Measurements from ENCODE around the gene BCAM. TPM values are rescaled to one million over a fixed set of nuclear protein-coding genes. Genes with fewer than 3 reads are reported as not detected.

Gene BCAM
- total RNA-seq, 2 experiments from 2014 or later, result not detected

DNA sequence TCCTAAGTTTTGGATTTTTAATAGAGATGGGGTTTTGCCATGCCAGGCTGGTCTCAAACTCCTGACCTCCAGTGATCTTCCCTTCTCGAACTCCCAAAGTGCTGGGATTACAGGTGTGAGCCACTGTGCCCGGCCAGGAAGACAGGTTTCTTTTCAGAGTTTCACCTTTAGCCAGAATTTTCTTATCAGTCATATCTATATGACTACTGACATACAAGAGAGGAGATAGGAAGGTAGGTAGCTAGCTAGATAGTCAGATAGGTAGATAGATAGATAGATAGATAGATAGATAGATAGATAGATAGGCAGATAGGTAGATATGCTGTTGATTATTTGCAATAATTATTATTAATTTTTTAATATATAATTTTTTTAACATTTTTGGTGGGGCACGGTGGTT, 23.6 kb upstream of the BCAM start:
- CTCF ChIA-PET, result interaction anchor here (1.6 to 2.9 kb wide), 4 partner anchors 15 to 62 kb away, joined by 4 to 20 read pairs (median 4); no protein-coding TSS in a partner anchor
- Histone ChIP-seq H3K36me3 (ENCODE audit: insufficient read depth, low read length) (no peaks in the 10 kb centered on the region), H3K4me3 (ENCODE audit: low read length) (no peak overlapping the region), H3K9me3 (ENCODE audit: control insufficient read depth in 1 of 2, insufficient read depth in 1 of 2, low read length in 2 of 2) (no peaks in the 10 kb centered on the region), H3K27ac (ENCODE audit: low read depth in 1 of 2, low read length in 2 of 2) (no peak overlapping the region), H3K27me3 (ENCODE audit: control insufficient read depth in 1 of 2, insufficient read depth in 2 of 2, low read length in 2 of 2) (peaks cover 0 to 2% of the 10 kb centered on the region in 2 experiments), H3K4me1 (ENCODE audit: insufficient read depth, low read length) (peaks cover 7% of the 10 kb centered on the region)
- H3K4me3 Mint-ChIP-seq, result no peak overlapping the region
- H3K4me1 Mint-ChIP-seq (ENCODE audit: low read depth), result peaks cover 6% of the 10 kb centered on the region
- H3K9me3 Mint-ChIP-seq, result no peaks in the 10 kb centered on the region
- no peak overlapping the region for H3K27ac Mint-ChIP-seq
- intact Hi-C loops (cut with DNase I, micrococcal nuclease), result no loop called here
- DNase-seq, result no peak
- TF ChIP-seq, protein P1, sequence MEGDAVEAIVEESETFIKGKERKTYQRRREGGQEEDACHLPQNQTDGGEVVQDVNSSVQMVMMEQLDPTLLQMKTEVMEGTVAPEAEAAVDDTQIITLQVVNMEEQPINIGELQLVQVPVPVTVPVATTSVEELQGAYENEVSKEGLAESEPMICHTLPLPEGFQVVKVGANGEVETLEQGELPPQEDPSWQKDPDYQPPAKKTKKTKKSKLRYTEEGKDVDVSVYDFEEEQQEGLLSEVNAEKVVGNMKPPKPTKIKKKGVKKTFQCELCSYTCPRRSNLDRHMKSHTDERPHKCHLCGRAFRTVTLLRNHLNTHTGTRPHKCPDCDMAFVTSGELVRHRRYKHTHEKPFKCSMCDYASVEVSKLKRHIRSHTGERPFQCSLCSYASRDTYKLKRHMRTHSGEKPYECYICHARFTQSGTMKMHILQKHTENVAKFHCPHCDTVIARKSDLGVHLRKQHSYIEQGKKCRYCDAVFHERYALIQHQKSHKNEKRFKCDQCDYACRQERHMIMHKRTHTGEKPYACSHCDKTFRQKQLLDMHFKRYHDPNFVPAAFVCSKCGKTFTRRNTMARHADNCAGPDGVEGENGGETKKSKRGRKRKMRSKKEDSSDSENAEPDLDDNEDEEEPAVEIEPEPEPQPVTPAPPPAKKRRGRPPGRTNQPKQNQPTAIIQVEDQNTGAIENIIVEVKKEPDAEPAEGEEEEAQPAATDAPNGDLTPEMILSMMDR (IDR thresholded peaks at IDR 0.05), result no peak
- H3K36me3 Mint-ChIP-seq (ENCODE audit: low read depth), result no peaks in the 10 kb centered on the region
- H3K27me3 Mint-ChIP-seq, result peaks cover 6% of the 10 kb centered on the region
- POLR2A ChIA-PET, result no interaction called here
- no peak for ATAC-seq (ENCODE audit: poor library complexity)

DNA sequence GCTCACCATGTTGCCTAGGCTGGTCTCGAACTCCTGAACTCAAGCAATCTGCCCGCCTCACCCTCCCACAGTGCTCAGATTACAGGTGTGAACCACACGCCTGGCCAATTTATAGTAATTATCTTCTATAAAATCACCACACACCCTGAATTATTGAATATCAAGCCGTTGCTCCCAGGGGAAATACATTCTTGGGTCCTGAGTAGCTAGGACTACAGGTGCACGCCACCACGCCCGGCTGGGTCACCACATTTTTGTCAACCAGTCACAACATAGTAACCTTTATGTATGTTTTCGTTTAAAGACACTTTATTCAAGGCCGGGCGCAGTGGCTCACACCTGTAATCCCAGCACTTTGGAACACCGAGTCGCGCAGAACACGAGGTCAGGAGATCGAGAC, 22.9 kb upstream of the BCAM start:
- ChIA-PET POLR2A (no interaction called here), CTCF (interaction anchor here (1.6 to 2.0 kb wide), 2 partner anchors 33 to 62 kb away, joined by 4 read pairs; no protein-coding TSS in a partner anchor)
- Histone ChIP-seq H3K4me3 (ENCODE audit: low read length) (no peak overlapping the region), H3K4me1 (ENCODE audit: insufficient read depth, low read length) (peaks cover 7% of the 10 kb centered on the region), H3K9me3 (ENCODE audit: control insufficient read depth in 1 of 2, insufficient read depth in 1 of 2, low read length in 2 of 2) (no peaks in the 10 kb centered on the region), H3K27me3 (ENCODE audit: control insufficient read depth in 1 of 2, insufficient read depth in 2 of 2, low read length in 2 of 2) (no peaks in the 10 kb centered on the region), H3K36me3 (ENCODE audit: insufficient read depth, low read length) (no peaks in the 10 kb centered on the region), H3K27ac (ENCODE audit: low read depth in 1 of 2, low read length in 2 of 2) (no peak overlapping the region)
- ATAC-seq (ENCODE audit: poor library complexity), result no peak
- H3K4me1 Mint-ChIP-seq (ENCODE audit: low read depth), result peaks cover 6% of the 10 kb centered on the region
- TF ChIP-seq, protein P1 (IDR thresholded peaks at IDR 0.05), result no peak
- no peak overlapping the region for H3K4me3 Mint-ChIP-seq
- H3K9me3 Mint-ChIP-seq, result no peaks in the 10 kb centered on the region
- no peaks in the 10 kb centered on the region for H3K36me3 Mint-ChIP-seq (ENCODE audit: low read depth)
- intact Hi-C loops (cut with DNase I, micrococcal nuclease), result no loop called here
- no peak overlapping the region for H3K27ac Mint-ChIP-seq
- no peak for DNase-seq
- H3K27me3 Mint-ChIP-seq, result peaks cover 6% of the 10 kb centered on the region

DNA sequence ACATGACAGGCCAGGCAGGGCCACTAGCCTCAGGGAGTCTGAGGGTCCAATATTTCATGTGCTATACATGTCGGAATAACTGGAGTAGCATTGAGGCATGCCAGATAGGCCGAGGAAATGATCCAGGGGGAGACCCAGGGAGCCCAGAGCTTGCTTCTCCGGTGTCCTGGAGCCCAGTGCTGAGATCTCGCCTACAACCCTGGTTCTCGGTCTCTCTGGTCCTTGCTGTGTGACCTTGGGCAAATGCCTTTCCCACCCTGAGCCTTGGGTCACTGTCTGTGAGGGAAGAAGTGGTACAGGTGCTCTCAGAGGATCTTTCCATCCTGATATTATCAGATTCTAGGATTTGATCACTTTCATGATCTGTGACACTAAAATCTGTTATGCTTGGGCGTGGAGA, 19.9 kb upstream of the BCAM start:
- H3K27me3 Mint-ChIP-seq, result peaks cover 6% of the 10 kb centered on the region
- ATAC-seq (ENCODE audit: poor library complexity), result no peak
- DNase-seq, result no peak
- H3K36me3 Mint-ChIP-seq (ENCODE audit: low read depth), result no peaks in the 10 kb centered on the region
- Histone ChIP-seq H3K4me1 (ENCODE audit: insufficient read depth, low read length) (peaks cover 7% of the 10 kb centered on the region), H3K27me3 (ENCODE audit: control insufficient read depth in 1 of 2, insufficient read depth in 2 of 2, low read length in 2 of 2) (no peaks in the 10 kb centered on the region), H3K4me3 (ENCODE audit: low read length) (no peak overlapping the region), H3K9me3 (ENCODE audit: control insufficient read depth in 1 of 2, insufficient read depth in 1 of 2, low read length in 2 of 2) (no peaks in the 10 kb centered on the region), H3K27ac (ENCODE audit: low read depth in 1 of 2, low read length in 2 of 2) (no peak overlapping the region), H3K36me3 (ENCODE audit: insufficient read depth, low read length) (no peaks in the 10 kb centered on the region)
- CTCF ChIA-PET, result no interaction called here
- intact Hi-C loops (cut with DNase I, micrococcal nuclease), result no loop called here
- POLR2A ChIA-PET, result no interaction called here
- H3K4me3 Mint-ChIP-seq, result no peak overlapping the region
- H3K27ac Mint-ChIP-seq, result no peak overlapping the region
- H3K9me3 Mint-ChIP-seq, result no peaks in the 10 kb centered on the region
- H3K4me1 Mint-ChIP-seq (ENCODE audit: low read depth), result peaks cover 6% of the 10 kb centered on the region
- TF ChIP-seq, protein P1 (IDR thresholded peaks at IDR 0.05), result no peak
